HepG2 (cell line): ENCODE data around the gene CD81. TPM values are rescaled to one million over a fixed set of nuclear protein-coding genes. Genes with fewer than 3 reads are reported as not detected.

ENCODE experiments used
- ATAC-seq: fragments of 200-7000 bp; cut with Tn5 transposase; 3 replicates; pipeline ENCODE4 v1.9.1; 2020; ENCODE audit warnings: mild to moderate bottlenecking, moderate library complexity
- BruUV-seq: library from RNA; stranded (reverse); fragments of 400-500 nt; replicated peaks from 2 replicates; lab custom pipeline; 2021; lab: Mats Ljungman, UMichigan
- CTCF ChIA-PET: fragments of 300-600 bp; formaldehyde crosslinking; extraction: SDS; loops from one replicate; lab custom pipeline; 2021; ENCODE audit warnings: low total read pairs, inconsistent platforms, low intra/inter-chr PET ratio; lab: Yijun Ruan, JAX
- POLR2A ChIA-PET: fragments of 350-600 bp; sonication (Branson Sonifier 250); formaldehyde crosslinking; loops from one replicate; lab custom pipeline; 2020; ENCODE audit warnings: antibody characterized with exemption, inconsistent platforms; lab: Yijun Ruan, JAX
- DNase-seq: peaks from one replicate; pipeline ENCODE4 v3.0.0-alpha.2; 2015; ENCODE audit warnings: low spot score
- FAIRE-seq: peaks from 3 replicates; lab custom pipeline; 2011; peaks lifted over from hg19 to GRCh38; lab: Jason Lieb, UNC
- H2AFZ ChIP-seq: one replicate; pipeline ENCODE4 v1.6.1; 2011; ENCODE audit warnings: low read length, inconsistent platforms
- H3K27ac ChIP-seq: fragments of 300-600 bp; 3 replicates; pipeline ENCODE4 v1.8.0; 2011; ENCODE audit warnings: mixed run types, mild to moderate bottlenecking, mixed read lengths, low read length, inconsistent platforms; ENCODE audit not compliant: insufficient read depth; ENCODE audit errors: extremely low read length
- H3K27me3 ChIP-seq, 2 experiments: fragments of 200-600 bp in 1 of 2; 2 replicates in 1 of 2; 3 replicates in 1 of 2; pipeline versions ENCODE4 v1.6.0 to v1.8.0; 2011; ENCODE audit warnings: low read length in 2 of 2, mild to moderate bottlenecking in 2 of 2, moderate library complexity in 2 of 2, inconsistent platforms in 1 of 2; ENCODE audit not compliant: insufficient read depth in 2 of 2, control insufficient read depth in 1 of 2
- H3K36me3 ChIP-seq, 2 experiments: fragments of 200-600 bp in 1 of 2; replicated peaks in 1 of 2; 2 replicates in 1 of 2; 3 replicates in 1 of 2; pipeline versions ENCODE4 v1.5.1 to v1.8.0; 2011; ENCODE audit warnings: low read length in 2 of 2, inconsistent platforms in 1 of 2; ENCODE audit not compliant: insufficient read depth in 2 of 2, control insufficient read depth in 1 of 2
- H3K4me1 ChIP-seq: 2 replicates; pipeline ENCODE4 v1.5.1; 2012; ENCODE audit warnings: low read length, inconsistent platforms; ENCODE audit not compliant: insufficient read depth
- H3K4me2 ChIP-seq: 2 replicates; pipeline ENCODE4 v1.6.0; 2011; ENCODE audit warnings: low read depth, low read length, inconsistent platforms
- H3K4me3 ChIP-seq, 3 experiments: fragments of 200-600 bp in 1 of 3; sonication (generic), shearing (Covaris generic) in 1 of 3; replicated peaks in 1 of 3; 2 replicates each; pipeline ENCODE4 v1.5.1; 2011 to 2016; ENCODE audit warnings: low read length in 3 of 3, inconsistent platforms in 2 of 3, low read depth in 2 of 3, mild to moderate bottlenecking in 2 of 3, control low read depth in 1 of 3, mixed read lengths in 1 of 3; ENCODE audit not compliant: insufficient read depth in 1 of 3
- H3K79me2 ChIP-seq: one replicate; pipeline ENCODE4 v1.6.1; 2011; ENCODE audit warnings: low read length, inconsistent platforms; ENCODE audit not compliant: insufficient read depth
- H3K9ac ChIP-seq: 2 replicates; pipeline ENCODE4 v1.6.0; 2011; ENCODE audit warnings: mild to moderate bottlenecking, low read depth, low read length, inconsistent platforms; ENCODE audit not compliant: insufficient read depth
- H3K9me3 ChIP-seq: 2 replicates; pipeline ENCODE4 v1.5.1; 2012; ENCODE audit warnings: mild to moderate bottlenecking, low read length
- H4K20me1 ChIP-seq: 2 replicates; pipeline ENCODE4 v1.6.0; 2011; ENCODE audit warnings: inconsistent platforms, mild to moderate bottlenecking, low read length, moderate library complexity; ENCODE audit not compliant: insufficient read depth
- EEA1 ChIP-seq: sonication (generic); formaldehyde crosslinking; IDR thresholded peaks from 2 replicates; pipeline ENCODE4 v1.5.1; 2020; ENCODE audit warnings: mild to moderate bottlenecking, missing genetic modification reagents, borderline replicate concordance
- FIP1L1 ChIP-seq: fragments of 200-400 bp; formaldehyde crosslinking; IDR thresholded peaks from 2 replicates; pipeline ENCODE4 v1.6.1; 2018; ENCODE audit warnings: low read depth, mild to moderate bottlenecking, low read length, moderate library complexity, borderline replicate concordance; ENCODE audit not compliant: insufficient read depth
- FUBP1 ChIP-seq: sonication (generic); formaldehyde crosslinking; IDR thresholded peaks from 2 replicates; pipeline ENCODE4 v1.5.1; 2020; ENCODE audit warnings: missing genetic modification reagents, mild to moderate bottlenecking, borderline replicate concordance
- ISL2 ChIP-seq: sonication (generic); formaldehyde crosslinking; IDR thresholded peaks from 2 replicates; pipeline ENCODE4 v1.5.0; 2020; ENCODE audit warnings: missing genetic modification reagents
- KDM5B ChIP-seq: sonication (generic); formaldehyde crosslinking; IDR thresholded peaks from 2 replicates; pipeline ENCODE4 v1.4.0; 2020; ENCODE audit warnings: missing genetic modification reagents, mild to moderate bottlenecking, borderline replicate concordance
- KDM6A ChIP-seq: IDR thresholded peaks from 2 replicates; pipeline ENCODE4 v1.6.1; 2016; ENCODE audit warnings: low read depth
- MAZ ChIP-seq, 2 experiments: sonication (generic) in 1 of 2; formaldehyde crosslinking in 1 of 2; IDR thresholded peaks; 2 replicates each; pipeline versions ENCODE4 v1.5.0 to v1.6.1; 2012 to 2020; ENCODE audit warnings: low read depth in 2 of 2, mild to moderate bottlenecking in 2 of 2, borderline replicate concordance in 1 of 2, improper control_type of control experiment in 1 of 2, low read length in 1 of 2, missing genetic modification reagents in 1 of 2, moderate library complexity in 1 of 2
- MED13 ChIP-seq: sonication (generic); formaldehyde crosslinking; IDR thresholded peaks from 2 replicates; pipeline ENCODE4 v1.5.0; 2020; ENCODE audit warnings: missing genetic modification reagents
- MEF2D ChIP-seq: sonication (generic); formaldehyde crosslinking; IDR thresholded peaks from 2 replicates; pipeline ENCODE4 v1.5.1; 2020; ENCODE audit warnings: mild to moderate bottlenecking, missing genetic modification reagents
- NCOR1 ChIP-seq: fragments of 200-600 bp; sonication (generic); IDR thresholded peaks from 2 replicates; pipeline ENCODE4 v1.7.0; 2017; ENCODE audit warnings: antibody characterized with exemption, low read length, borderline replicate concordance
- NPAS2 ChIP-seq: sonication (generic); formaldehyde crosslinking; IDR thresholded peaks from 2 replicates; pipeline ENCODE4 v1.8.0; 2022; ENCODE audit warnings: mild to moderate bottlenecking, missing genetic modification reagents, borderline replicate concordance
- PLRG1 ChIP-seq: fragments of 450-650 bp; conservative IDR thresholded peaks from 2 replicates; pipeline ENCODE4 v1.6.1; 2016
- RBFOX2 ChIP-seq: fragments of 200-400 bp; formaldehyde crosslinking; IDR thresholded peaks from 2 replicates; pipeline ENCODE4 v1.6.1; 2017; ENCODE audit warnings: low read depth, mild to moderate bottlenecking, low read length
- TBP ChIP-seq: sonication (generic); formaldehyde crosslinking; IDR thresholded peaks from 2 replicates; pipeline ENCODE4 v1.5.0; 2020; ENCODE audit warnings: missing genetic modification reagents
- ZFP36 ChIP-seq: fragments of 150-350 bp; IDR thresholded peaks from 2 replicates; pipeline ENCODE4 v1.6.1; 2018; ENCODE audit warnings: borderline replicate concordance, low read length, low read depth; ENCODE audit not compliant: partially characterized antibody
- ZNF367 ChIP-seq: sonication (generic); formaldehyde crosslinking; IDR thresholded peaks from 2 replicates; pipeline ENCODE4 v1.4.0; 2020; ENCODE audit warnings: missing genetic modification reagents, borderline replicate concordance
- ZNF746 ChIP-seq: sonication (generic); formaldehyde crosslinking; IDR thresholded peaks from 2 replicates; pipeline ENCODE4 v1.8.0; 2022; ENCODE audit warnings: mild to moderate bottlenecking, missing genetic modification reagents
- ZNF850 ChIP-seq: sonication (generic); formaldehyde crosslinking; conservative IDR thresholded peaks from 2 replicates; pipeline ENCODE4 v1.9.0; 2021; ENCODE audit warnings: mild to moderate bottlenecking, missing genetic modification reagents
- ZUFSP ChIP-seq: sonication (generic); formaldehyde crosslinking; IDR thresholded peaks from 2 replicates; pipeline ENCODE4 v1.9.0; 2021; ENCODE audit warnings: missing genetic modification reagents, mild to moderate bottlenecking, borderline replicate concordance
- WGBS: methylation state at CpG from one replicate; pipeline ENCODE4 v1.1.6; 2017; ENCODE audit warnings: low lambda C conversion rate; 5-methylcytosine and 5-hydroxymethylcytosine counted together
- in situ Hi-C: cut with HindIII; loops from 2 replicates; pipeline ENCODE4 v1.10.0; 2017; ENCODE audit warnings: low pct_unique_long_range_greater_than_20kb; ENCODE audit not compliant: extremely low pct_ligation_motif_present
- intact Hi-C: fragments of 100-400 bp; cut with micrococcal nuclease; formaldehyde crosslinking; loops from one replicate; pipeline ENCODE4 v1.10.0; 2022; ENCODE audit not compliant: unreplicated experiment
- polyA plus RNA-seq, 8 experiments: library from polyadenylated mRNA; depleted of rRNA in 3 of 8; stranded (reverse) in 7 of 8; unstranded in 1 of 8; fragments of >200 nt; fragmentation: Illumina TruSeq in 4 of 8; extraction: Trizol in 4 of 8; gene quantifications; 2 replicates each; pipeline versions ENCODE4 v1.2.1 to v1.2.3, GENCODE V29; 2011 to 2016; ENCODE audit warnings: low read depth in 4 of 8, missing spikeins in 1 of 8, mixed read lengths in 1 of 8; ENCODE audit not compliant: insufficient read depth in 1 of 8
- total RNA-seq, 5 experiments: library from RNA; depleted of rRNA; stranded (reverse); fragments of >200 nt; fragmentation: Illumina TruSeq; extraction: Trizol; gene quantifications; 2 replicates each; pipeline ENCODE4 v1.2.3, GENCODE V29; 2016; ENCODE audit warnings: low read depth in 1 of 5

The CD81 gene
- total and polyA plus RNA-seq, 2 of the 13 experiments (the other 11 are each of a cell fraction or from before 2014, with no cell fraction given) = not detected

- FAIRE-seq (no peak), DNase-seq (no peak)
These were observed 59.5 kb downstream of the CD81 start for GRCh38 chr11:2436521-2437031.

GRCh38 chr11:2437516-2437915 is 60.4 kb downstream of the CD81 start:
- Histone ChIP-seq H2AFZ (no peak overlapping the region), H3K36me3 (no peaks in the 10 kb centered on the region), H3K4me3 (no peak overlapping the region), H3K4me1 (no peaks in the 10 kb centered on the region), H3K79me2 (no peaks in the 10 kb centered on the region), H3K27me3 (peaks cover 10 to 59% of the 10 kb centered on the region in 2 experiments; a peak in 4 of 5 replicates), H4K20me1 (no peaks in the 10 kb centered on the region; the same call in 1 of the 2 replicates), H3K9me3 (no peaks in the 10 kb centered on the region), H3K27ac (no peak overlapping the region), H3K4me2 (no peak overlapping the region), H3K9ac (no peak overlapping the region)
- BruUV-seq = no TSS peak
- POLR2A ChIA-PET = no interaction called here
- CTCF ChIA-PET = no interaction called here
- in situ Hi-C loops = no loop called here
- WGBS = 43% methylated on average over 2 of the region's 4 CpGs
- intact Hi-C loops = no loop called here
- FAIRE-seq = no peak
- DNase-seq = no peak
- ATAC-seq = no peak
- TF ChIP-seq NCOR1 (no peak), MEF2D (CRISPR knock-in tag) (no peak), ZNF850 (CRISPR knock-in tag) (no peak), KDM5B (no peak), NPAS2 (no peak), TBP (CRISPR knock-in tag) (no peak), RBFOX2 (no peak), EEA1 (CRISPR knock-in tag) (no peak), FIP1L1 (no peak), ZUFSP (CRISPR knock-in tag) (no peak), ZNF746 (CRISPR knock-in tag) (no peak), FUBP1 (CRISPR knock-in tag) (no peak), PLRG1 (no peak)

More at GRCh38 chr11:2436521-2437031, 59.5 kb downstream of the CD81 start:
- intact Hi-C loops = no loop called here
- CTCF ChIA-PET = no interaction called here
- Histone ChIP-seq H3K4me3 (no peak overlapping the region), H3K79me2 (no peaks in the 10 kb centered on the region), H3K4me2 (no peak overlapping the region), H3K4me1 (no peaks in the 10 kb centered on the region), H3K9ac (no peak overlapping the region)
- WGBS = 22% methylated on average over 4 of the region's 13 CpGs
- in situ Hi-C loops = no loop called here
- BruUV-seq = no TSS peak
- TF ChIP-seq MAZ (IDR thresholded peaks at IDR 0.05; ENCODE audit: borderline replicate concordance, low read depth, low read length) (no peak), MAZ (CRISPR knock-in tag; IDR thresholded peaks at IDR 0.05; ENCODE audit: low read depth) (no peak), ZNF367 (CRISPR knock-in tag) (no peak), KDM6A (CRISPR knock-in tag) (no peak), MED13 (CRISPR knock-in tag) (no peak), ISL2 (CRISPR knock-in tag) (no peak), ZFP36 (no peak)
- TF ChIP-seq, all 625 proteins: peak for 0
- Histone ChIP-seq H3K27me3 (peaks cover 10 to 63% of the 10 kb centered on the region in 2 experiments; a peak in 4 of 5 replicates), H3K36me3 (no peaks in the 10 kb centered on the region), H4K20me1 (no peaks in the 10 kb centered on the region; the same call in 1 of the 2 replicates), H3K9me3 (no peaks in the 10 kb centered on the region), H3K27ac (no peak overlapping the region), H2AFZ (no peak overlapping the region)
- POLR2A ChIA-PET = no interaction called here
- no peak for ATAC-seq
